Activated T-cell treated with anti-CD3 and anti-CD28 coated beads, Interleukin-2, amount 50 U/mL, for 72 hours (primary cell): Measurements from ENCODE around the gene MYBPHL. TPM values are rescaled to one million over a fixed set of nuclear protein-coding genes. Genes with fewer than 3 reads are reported as not detected.

ENCODE experiments used
- ATAC-seq, 2 donors: fragments of 150-1000 bp; cut with Tn5 transposase; replicated peaks in 1 of 2; 2 replicates each; pipeline ENCODE4 v1.10.0; 2021; ENCODE audit warnings: moderate library complexity in 2 of 2, mild to moderate bottlenecking in 1 of 2
- DNase-seq, 2 donors: peaks; one replicate each; pipeline ENCODE4 v3.0.0; 2021 to 2022; ENCODE audit warnings: mixed read lengths in 1 of 2
- H3K27ac Mint-ChIP-seq: one replicate; pipeline ENCODE4 v1.8.0; 2022; ENCODE audit warnings: mild to moderate bottlenecking, moderate library complexity, mixed read lengths
- H3K27me3 Mint-ChIP-seq: one replicate; pipeline ENCODE4 v1.8.0; 2022; ENCODE audit warnings: low read depth, mixed read lengths
- H3K36me3 Mint-ChIP-seq, 2 donors: one replicate each; pipeline ENCODE4 v1.8.0; 2022; ENCODE audit warnings: mixed read lengths in 2 of 2, mild to moderate bottlenecking in 1 of 2; ENCODE audit not compliant: insufficient read depth in 2 of 2
- H3K4me1 Mint-ChIP-seq: one replicate; pipeline ENCODE4 v1.8.0; 2022; ENCODE audit warnings: low read depth, mixed read lengths
- H3K4me3 Mint-ChIP-seq, 2 donors: one replicate each; pipeline ENCODE4 v1.8.0; 2022; ENCODE audit warnings: mild to moderate bottlenecking in 2 of 2, mixed read lengths in 2 of 2, moderate library complexity in 2 of 2
- H3K9me3 Mint-ChIP-seq, 2 donors: one replicate each; pipeline ENCODE4 v1.8.0; 2022; ENCODE audit warnings: mixed read lengths in 2 of 2
- total RNA-seq, 2 donors: library from RNA; stranded (reverse); gene quantifications; one replicate each; pipeline ENCODE4 v1.2.3, GENCODE V29; 2022

The MYBPHL gene
- total RNA-seq, 2 donors from 2014 or later: not detected

- Mint-ChIP-seq H3K27me3 (no peaks in the 10 kb centered on the region), H3K36me3 (peaks cover 0 to 4% of the 10 kb centered on the region in 2 donors)
Observed at GRCh38 chr1:109282952-109283747, 23.7 kb downstream of the MYBPHL start, which contains the start of gene PSRC1. Gene PSRC1 (minus strand): TSS chr1:109283145.

GRCh38 chr1:109282497-109282951, 24.3 kb downstream of the MYBPHL start:
- H3K36me3 Mint-ChIP-seq: peaks cover 0 to 4% of the 10 kb centered on the region in 2 donors

More at GRCh38 chr1:109282952-109283747, 23.7 kb downstream of the MYBPHL start, which contains the start of gene PSRC1:
- Mint-ChIP-seq H3K27ac (peak within 1 kb of the TSS; percentile 68), H3K4me1 (peaks cover 18% of the 10 kb centered on the region), H3K4me3 (peak within 1 kb of the TSS; percentile 90 to 100), H3K9me3 (no peaks in the 10 kb centered on the region)
- DNase-seq: peak; percentile 93 to 94
- peak; percentile 97 to 98 for ATAC-seq

GRCh38 chr1:109281680-109282496, 24.9 kb downstream of the MYBPHL start:
- DNase-seq (no peak), ATAC-seq (no peak)
- Mint-ChIP-seq H3K4me3 (peak overlapping the region; percentile 90 to 100), H3K9me3 (no peaks in the 10 kb centered on the region), H3K36me3 (peaks cover 0 to 4% of the 10 kb centered on the region in 2 donors), H3K27me3 (no peaks in the 10 kb centered on the region), H3K4me1 (peaks cover 23% of the 10 kb centered on the region), H3K27ac (no peak overlapping the region)

More at GRCh38 chr1:109282497-109282951, 24.3 kb downstream of the MYBPHL start:
- no peak for DNase-seq
- Mint-ChIP-seq H3K27ac (peak overlapping the region; percentile 47), H3K4me3 (peak overlapping the region; percentile 90 to 100), H3K27me3 (no peaks in the 10 kb centered on the region), H3K4me1 (peaks cover 18% of the 10 kb centered on the region), H3K9me3 (no peaks in the 10 kb centered on the region)
- ATAC-seq: no peak

GRCh38 chr1:109280862-109281261, 25.9 kb downstream of the MYBPHL start:
- no peak for ATAC-seq
- H3K9me3 Mint-ChIP-seq: no peaks in the 10 kb centered on the region
- H3K27ac Mint-ChIP-seq: no peak overlapping the region
- peaks cover 25% of the 10 kb centered on the region for H3K4me1 Mint-ChIP-seq
- DNase-seq: no peak
- no peaks in the 10 kb centered on the region for H3K27me3 Mint-ChIP-seq
- H3K36me3 Mint-ChIP-seq: peaks cover 0 to 4% of the 10 kb centered on the region in 2 donors
- no peak overlapping the region for H3K4me3 Mint-ChIP-seq

GRCh38 chr1:109279615-109280278, 27.1 kb downstream of the MYBPHL start:
- ATAC-seq: no peak
- Mint-ChIP-seq H3K4me3 (no peak overlapping the region), H3K9me3 (no peaks in the 10 kb centered on the region), H3K4me1 (peaks cover 25% of the 10 kb centered on the region), H3K27ac (no peak overlapping the region), H3K36me3 (peaks cover 0 to 4% of the 10 kb centered on the region in 2 donors), H3K27me3 (no peaks in the 10 kb centered on the region)
- DNase-seq: no peak

GRCh38 chr1:109277434-109278204, 29.2 kb downstream of the MYBPHL start:
- ATAC-seq: peak; percentile 84 to 88
- peaks cover 0 to 2% of the 10 kb centered on the region in 2 donors for H3K36me3 Mint-ChIP-seq
- H3K27ac Mint-ChIP-seq: no peak overlapping the region
- no peaks in the 10 kb centered on the region for H3K27me3 Mint-ChIP-seq
- peaks cover 20% of the 10 kb centered on the region for H3K4me1 Mint-ChIP-seq
- H3K9me3 Mint-ChIP-seq: no peaks in the 10 kb centered on the region
- peak; percentile 80 to 81 for DNase-seq
- no peak overlapping the region for H3K4me3 Mint-ChIP-seq

- ATAC-seq (no peak), DNase-seq (no peak)
- Mint-ChIP-seq H3K27ac (no peak overlapping the region), H3K4me3 (no peak overlapping the region), H3K36me3 (no peaks in the 10 kb centered on the region), H3K27me3 (no peaks in the 10 kb centered on the region), H3K4me1 (peaks cover 7% of the 10 kb centered on the region), H3K9me3 (no peaks in the 10 kb centered on the region)
Observed at GRCh38 chr1:109275706-109276345, 31.0 kb downstream of the MYBPHL start.

GRCh38 chr1:109274533-109275476, 32.0 kb downstream of the MYBPHL start:
- Mint-ChIP-seq H3K36me3 (no peaks in the 10 kb centered on the region), H3K9me3 (no peaks in the 10 kb centered on the region), H3K4me1 (peaks cover 7% of the 10 kb centered on the region)

GRCh38 chr1:109273570-109274288, 33.1 kb downstream of the MYBPHL start:
- Mint-ChIP-seq H3K36me3 (no peaks in the 10 kb centered on the region), H3K9me3 (no peaks in the 10 kb centered on the region), H3K4me1 (peaks cover 7% of the 10 kb centered on the region), H3K27ac (no peak overlapping the region), H3K27me3 (no peaks in the 10 kb centered on the region), H3K4me3 (no peak overlapping the region)
- ATAC-seq (no peak), DNase-seq (no peak)

More at GRCh38 chr1:109274533-109275476, 32.0 kb downstream of the MYBPHL start:
- Mint-ChIP-seq H3K4me3 (no peak overlapping the region), H3K27me3 (no peaks in the 10 kb centered on the region), H3K27ac (no peak overlapping the region)
- ATAC-seq: no peak
- no peak for DNase-seq

GRCh38 chr1:109272831-109273547, 33.8 kb downstream of the MYBPHL start:
- Mint-ChIP-seq H3K4me1 (peaks cover 7% of the 10 kb centered on the region), H3K9me3 (no peaks in the 10 kb centered on the region), H3K4me3 (no peak overlapping the region), H3K27me3 (no peaks in the 10 kb centered on the region), H3K27ac (no peak overlapping the region), H3K36me3 (no peaks in the 10 kb centered on the region)
- DNase-seq: no peak
- ATAC-seq: no peak
